Vagina (tissue), 2 donors: Measurements from ENCODE around the gene NAV2. TPM values are rescaled to one million over a fixed set of nuclear protein-coding genes. Genes with fewer than 3 reads are reported as not detected.

Experiments
- DNase-seq, 2 donors: peaks; one replicate each; pipeline ENCODE4 v3.0.0-alpha.2; 2017; ENCODE audit errors: extremely low spot score in 2 of 2
- H3K27ac ChIP-seq: fragments of 200-600 bp; sonication (generic); one replicate; pipeline ENCODE4 v1.5.1; 2019
- H3K27me3 ChIP-seq: fragments of 200-600 bp; sonication (generic); one replicate; pipeline ENCODE4 v1.5.1; 2019
- H3K36me3 ChIP-seq, 2 donors: fragments of 200-600 bp; sonication (generic); one replicate each; pipeline ENCODE4 v1.5.1; 2017 to 2019
- H3K4me1 ChIP-seq: fragments of 200-600 bp; sonication (generic); one replicate; pipeline ENCODE4 v1.5.1; 2019
- H3K4me3 ChIP-seq, 2 donors: fragments of 200-600 bp; sonication (generic); 1 replicate in 1 of 2; 2 replicates in 1 of 2; pipeline ENCODE4 v1.5.1; 2016 to 2019
- H3K9me3 ChIP-seq: fragments of 200-600 bp; sonication (generic); one replicate; pipeline ENCODE4 v1.5.1; 2019
- CTCF ChIP-seq, 3 experiments: fragments of 450-650 bp in 2 of 3; fragments of 200-600 bp in 1 of 3; sonication (generic) in 1 of 3; IDR thresholded peaks; one replicate each; pipeline ENCODE4 v1.5.1; 2017 to 2019; ENCODE audit warnings: antibody characterized with exemption in 3 of 3, mild to moderate bottlenecking in 2 of 3, moderate library complexity in 2 of 3
- POLR2A ChIP-seq, 2 donors: fragments of 450-650 bp; IDR thresholded peaks; one replicate each; pipeline ENCODE4 v1.6.1; 2017; ENCODE audit warnings: antibody characterized with exemption in 2 of 2, mild to moderate bottlenecking in 2 of 2, moderate library complexity in 2 of 2
- POLR2AphosphoS5 ChIP-seq, 2 donors: sonication (generic); formaldehyde crosslinking; IDR thresholded peaks; one replicate each; pipeline ENCODE4 v1.9.0; 2017; ENCODE audit warnings: antibody characterized with exemption in 2 of 2, mild to moderate bottlenecking in 2 of 2, low read depth in 1 of 2; ENCODE audit not compliant: insufficient read depth in 1 of 2
- intact Hi-C: fragments of 100-400 bp; cut with DNase I; formaldehyde crosslinking; loops from one replicate; pipeline ENCODE4 v1.15.1; 2023
- total RNA-seq: library from RNA; depleted of rRNA; stranded (reverse); fragments of >200 nt; gene quantifications from one replicate; pipeline ENCODE4 v1.2.3, GENCODE V29; 2016

Gene NAV2
- total RNA-seq, 1 donor from 2014 or later = 25.3 TPM

- no peak overlapping the region for H3K4me3 ChIP-seq
- intact Hi-C loops = no loop called here
- H3K27me3 ChIP-seq = no peaks in the 10 kb centered on the region
- H3K36me3 ChIP-seq = no peaks in the 10 kb centered on the region
- H3K4me1 ChIP-seq = no peaks in the 10 kb centered on the region
- no peak for TF ChIP-seq POLR2A (IDR thresholded peaks at IDR 0.05)
- no peak for TF ChIP-seq POLR2AphosphoS5 (IDR thresholded peaks at IDR 0.05; ENCODE audit: insufficient read depth in 1 of 2, low read depth in 1 of 2)
- no peak for TF ChIP-seq CTCF (IDR thresholded peaks at IDR 0.05)
- no peak overlapping the region for H3K27ac ChIP-seq
- DNase-seq = no peak
- H3K9me3 ChIP-seq = no peaks in the 10 kb centered on the region
Measured at GRCh38 chr11:19996571-19996970, 283.9 kb downstream of the NAV2 start.

GRCh38 chr11:20000022-20000350, 287.3 kb downstream of the NAV2 start:
- Histone ChIP-seq H3K36me3 (no peaks in the 10 kb centered on the region), H3K4me1 (no peaks in the 10 kb centered on the region), H3K4me3 (no peak overlapping the region), H3K27ac (no peak overlapping the region), H3K9me3 (no peaks in the 10 kb centered on the region), H3K27me3 (no peaks in the 10 kb centered on the region)
- intact Hi-C loops = no loop called here
- no peak for TF ChIP-seq POLR2AphosphoS5 (IDR thresholded peaks at IDR 0.05; ENCODE audit: insufficient read depth in 1 of 2, low read depth in 1 of 2)
- no peak for TF ChIP-seq POLR2A (IDR thresholded peaks at IDR 0.05)
- TF ChIP-seq CTCF (IDR thresholded peaks at IDR 0.05) = no peak
- DNase-seq = no peak

- Histone ChIP-seq H3K27me3 (no peaks in the 10 kb centered on the region), H3K9me3 (no peaks in the 10 kb centered on the region), H3K27ac (no peak overlapping the region), H3K4me1 (no peaks in the 10 kb centered on the region), H3K4me3 (no peak overlapping the region), H3K36me3 (no peaks in the 10 kb centered on the region)
- no peak for DNase-seq
- no peak for TF ChIP-seq CTCF (IDR thresholded peaks at IDR 0.05)
- TF ChIP-seq POLR2A (IDR thresholded peaks at IDR 0.05) = no peak
- TF ChIP-seq POLR2AphosphoS5 (IDR thresholded peaks at IDR 0.05; ENCODE audit: insufficient read depth in 1 of 2, low read depth in 1 of 2) = no peak
- intact Hi-C loops = no loop called here
Measured at GRCh38 chr11:20000351-20001134, 287.9 kb downstream of the NAV2 start.

GRCh38 chr11:20002312-20003216, 289.9 kb downstream of the NAV2 start:
- no peaks in the 10 kb centered on the region for H3K27me3 ChIP-seq
- H3K27ac ChIP-seq = no peak overlapping the region
- no peaks in the 10 kb centered on the region for H3K36me3 ChIP-seq

More at GRCh38 chr11:20002312-20003216, 289.9 kb downstream of the NAV2 start:
- intact Hi-C loops = no loop called here
- TF ChIP-seq POLR2AphosphoS5 (IDR thresholded peaks at IDR 0.05; ENCODE audit: insufficient read depth in 1 of 2, low read depth in 1 of 2) = no peak
- no peak for TF ChIP-seq CTCF (IDR thresholded peaks at IDR 0.05)
- no peak for TF ChIP-seq POLR2A (IDR thresholded peaks at IDR 0.05)
- H3K9me3 ChIP-seq = no peaks in the 10 kb centered on the region
- no peak for DNase-seq
- H3K4me3 ChIP-seq = no peak overlapping the region
- no peaks in the 10 kb centered on the region for H3K4me1 ChIP-seq
